Measurements from ENCODE around the gene ATP2B2. TPM values are rescaled to one million over a fixed set of nuclear protein-coding genes. Genes with fewer than 3 reads are reported as not detected.
"Not testable (repeated sequence)": the region's sequence is repeated elsewhere in the genome, so short reads cannot be mapped to it uniquely, and the experiment has no call there.

The ATP2B2 gene
- total RNA-seq, 1 experiment from 2014 or later, result not detected

GRCh38 chr3:10384541-10385360 is 120.6 kb downstream of the ATP2B2 start:
- DNase-seq (ENCODE audit: low read depth), result no peak

GRCh38 chr3:10383850-10384248 is 121.5 kb downstream of the ATP2B2 start:
- DNase-seq (ENCODE audit: low read depth), result no peak

- DNase-seq (ENCODE audit: low read depth), result no peak
Observed at GRCh38 chr3:10382892-10383849, 122.2 kb downstream of the ATP2B2 start.

- not testable (repeated sequence) for DNase-seq (ENCODE audit: low read depth)
Observed at GRCh38 chr3:10382445-10382844, 122.9 kb downstream of the ATP2B2 start.

- no peak for DNase-seq (ENCODE audit: low read depth)
Observed at GRCh38 chr3:10381336-10381735, 124.0 kb downstream of the ATP2B2 start.

GRCh38 chr3:10380906-10381305 is 124.5 kb downstream of the ATP2B2 start:
- no peak for DNase-seq (ENCODE audit: low read depth)

GRCh38 chr3:10379961-10380360 is 125.4 kb downstream of the ATP2B2 start:
- no peak for DNase-seq (ENCODE audit: low read depth)

GRCh38 chr3:10379161-10379560 is 126.2 kb downstream of the ATP2B2 start:
- DNase-seq (ENCODE audit: low read depth), result no peak

- DNase-seq (ENCODE audit: low read depth), result no peak
Observed at GRCh38 chr3:10378742-10379141, 126.6 kb downstream of the ATP2B2 start.

- no peak for DNase-seq (ENCODE audit: low read depth)
Observed at GRCh38 chr3:10378246-10378645, 127.1 kb downstream of the ATP2B2 start.

- no peak for DNase-seq (ENCODE audit: low read depth)
Observed at GRCh38 chr3:10377148-10377725, 128.1 kb downstream of the ATP2B2 start.

GRCh38 chr3:10376353-10376752 is 129.0 kb downstream of the ATP2B2 start:
- no peak for DNase-seq (ENCODE audit: low read depth)

- DNase-seq (ENCODE audit: low read depth), result no peak
Observed at GRCh38 chr3:10375296-10376053, 129.9 kb downstream of the ATP2B2 start.

- DNase-seq (ENCODE audit: low read depth), result peak; percentile 46
Observed at GRCh38 chr3:10374311-10374710, 131.1 kb downstream of the ATP2B2 start.

- DNase-seq (ENCODE audit: low read depth), result peak; percentile 42
Observed at GRCh38 chr3:10373686-10374261, 131.6 kb downstream of the ATP2B2 start.

GRCh38 chr3:10371789-10372188 is 133.6 kb downstream of the ATP2B2 start:
- no peak for DNase-seq (ENCODE audit: low read depth)

- peak; percentile 52 for DNase-seq (ENCODE audit: low read depth)
Observed at GRCh38 chr3:10371167-10371566, 134.2 kb downstream of the ATP2B2 start.

GRCh38 chr3:10370429-10370828 is 135.0 kb downstream of the ATP2B2 start:
- peak; percentile 90 for DNase-seq (ENCODE audit: low read depth)

GRCh38 chr3:10368512-10368911 is 136.9 kb downstream of the ATP2B2 start:
- no peak for DNase-seq (ENCODE audit: low read depth)

GRCh38 chr3:10367506-10367905 is 137.9 kb downstream of the ATP2B2 start:
- DNase-seq (ENCODE audit: low read depth), result no peak

GRCh38 chr3:10366651-10367101 is 138.7 kb downstream of the ATP2B2 start:
- DNase-seq (ENCODE audit: low read depth), result peak; percentile 99

All from LHCN-M2 (cell line).